Measurements from ENCODE around the gene NRXN3.

GRCh38 chr14:79735121-79735520 is 1564.9 kb downstream of the NRXN3 start:
- TF ChIP-seq, protein P1, sequence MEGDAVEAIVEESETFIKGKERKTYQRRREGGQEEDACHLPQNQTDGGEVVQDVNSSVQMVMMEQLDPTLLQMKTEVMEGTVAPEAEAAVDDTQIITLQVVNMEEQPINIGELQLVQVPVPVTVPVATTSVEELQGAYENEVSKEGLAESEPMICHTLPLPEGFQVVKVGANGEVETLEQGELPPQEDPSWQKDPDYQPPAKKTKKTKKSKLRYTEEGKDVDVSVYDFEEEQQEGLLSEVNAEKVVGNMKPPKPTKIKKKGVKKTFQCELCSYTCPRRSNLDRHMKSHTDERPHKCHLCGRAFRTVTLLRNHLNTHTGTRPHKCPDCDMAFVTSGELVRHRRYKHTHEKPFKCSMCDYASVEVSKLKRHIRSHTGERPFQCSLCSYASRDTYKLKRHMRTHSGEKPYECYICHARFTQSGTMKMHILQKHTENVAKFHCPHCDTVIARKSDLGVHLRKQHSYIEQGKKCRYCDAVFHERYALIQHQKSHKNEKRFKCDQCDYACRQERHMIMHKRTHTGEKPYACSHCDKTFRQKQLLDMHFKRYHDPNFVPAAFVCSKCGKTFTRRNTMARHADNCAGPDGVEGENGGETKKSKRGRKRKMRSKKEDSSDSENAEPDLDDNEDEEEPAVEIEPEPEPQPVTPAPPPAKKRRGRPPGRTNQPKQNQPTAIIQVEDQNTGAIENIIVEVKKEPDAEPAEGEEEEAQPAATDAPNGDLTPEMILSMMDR (conservative IDR thresholded peaks at IDR 0.05) = no peak
- TF ChIP-seq EZH2 (IDR thresholded peaks at IDR 0.05; ENCODE audit: low read depth) = no peak

Measured in PC-9 (cell line).